ENCODE data around the gene CD38.
"Not testable (repeated sequence)": the region's sequence is repeated elsewhere in the genome, so short reads cannot be mapped to it uniquely, and the experiment has no call there.

CD38 gene

GRCh38 chr4:15778289-15779241 lies at the start of gene CD38:
CD38 (plus strand) TSS chr4:15778328; CDS start chr4:15778415, 87 bp downstream.
- DNase-seq, result peak; percentile 16 to 29

GRCh38 chr4:15729910-15730533 lies 48.1 kb upstream of the CD38 start:
- peak; percentile 19 to 40 for DNase-seq

DNA sequence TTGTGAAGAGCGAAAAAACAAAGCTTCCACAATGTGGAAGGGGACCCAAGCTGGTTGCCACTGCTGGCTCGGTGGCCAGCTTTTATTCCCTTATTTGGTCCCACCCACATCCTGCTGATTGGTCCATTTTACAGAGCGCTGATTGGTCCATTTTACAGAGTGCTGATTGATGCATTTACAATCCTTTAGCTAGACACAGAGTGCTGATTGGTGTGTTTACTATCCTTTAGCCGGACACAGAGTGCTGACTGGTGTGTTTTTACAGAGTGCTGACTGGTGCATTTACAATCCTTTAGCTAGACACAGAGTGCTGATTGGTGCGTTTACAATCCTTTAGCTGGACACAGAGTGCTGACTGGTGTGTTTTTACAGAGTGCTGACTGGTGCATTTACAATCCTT lies 45.1 kb upstream of the CD38 start:
- not testable (repeated sequence) for DNase-seq

DNA sequence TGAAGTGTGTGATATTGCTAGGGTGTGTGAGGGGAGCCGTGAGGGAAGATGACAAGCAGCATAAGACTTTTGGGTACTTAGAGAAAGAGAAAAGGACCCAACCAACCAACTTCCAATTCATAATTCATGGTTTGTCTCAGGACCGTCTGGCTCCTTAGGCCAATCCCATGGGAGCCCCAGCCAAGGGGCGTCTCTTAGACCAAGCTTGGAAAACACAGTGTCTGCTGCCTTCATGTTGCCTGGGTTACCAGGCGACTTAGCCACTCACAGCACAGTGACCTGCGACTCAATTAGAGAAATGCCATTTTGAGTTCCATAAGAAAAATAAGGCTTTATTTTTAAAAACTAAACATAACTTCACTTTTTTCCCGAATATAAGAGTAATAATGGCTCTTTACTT lies 42.6 kb upstream of the CD38 start:
- no peak for DNase-seq

- no peak for DNase-seq
Observed at GRCh38 chr4:15736514-15737050, 41.5 kb upstream of the CD38 start.

GRCh38 chr4:15737255-15737654 lies 40.9 kb upstream of the CD38 start:
- DNase-seq, result no peak

- DNase-seq, result no peak
Observed at GRCh38 chr4:15738877-15739276, 39.3 kb upstream of the CD38 start.

DNA sequence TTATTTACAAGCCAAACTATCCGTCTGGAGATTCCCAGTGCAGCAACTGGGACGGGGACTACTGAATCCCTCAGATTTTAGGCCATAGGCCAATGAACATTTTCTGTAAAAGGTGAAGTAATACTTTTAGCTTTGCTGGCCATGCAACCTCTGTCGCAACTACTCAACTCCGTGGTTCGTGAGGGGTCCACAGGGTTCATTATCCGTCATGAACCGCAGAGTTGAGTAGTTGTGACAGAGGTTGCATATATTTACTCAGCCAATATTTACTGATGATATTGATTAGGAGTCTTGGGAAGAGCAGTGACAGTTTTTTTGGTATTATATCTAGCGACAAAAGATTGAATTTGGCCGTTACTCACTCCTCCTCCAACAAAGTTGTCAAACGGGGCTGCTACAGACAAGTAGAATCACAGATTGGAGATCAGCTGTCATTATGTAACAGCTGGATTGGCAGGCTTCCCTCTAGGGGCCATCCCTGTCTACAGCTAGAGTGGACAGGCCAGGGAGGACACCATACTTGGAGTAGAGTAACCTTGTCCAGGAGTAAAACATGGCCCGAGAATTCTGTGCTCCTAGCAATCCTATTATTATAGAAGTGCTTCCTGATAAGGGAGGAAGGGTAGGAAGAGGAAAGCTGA lies 37.2 kb upstream of the CD38 start:
- DNase-seq, result no peak

- no peak for DNase-seq
Observed at GRCh38 chr4:15742083-15742582, 36.0 kb upstream of the CD38 start.

GRCh38 chr4:15742637-15743036 lies 35.5 kb upstream of the CD38 start:
- DNase-seq, result no peak

DNA sequence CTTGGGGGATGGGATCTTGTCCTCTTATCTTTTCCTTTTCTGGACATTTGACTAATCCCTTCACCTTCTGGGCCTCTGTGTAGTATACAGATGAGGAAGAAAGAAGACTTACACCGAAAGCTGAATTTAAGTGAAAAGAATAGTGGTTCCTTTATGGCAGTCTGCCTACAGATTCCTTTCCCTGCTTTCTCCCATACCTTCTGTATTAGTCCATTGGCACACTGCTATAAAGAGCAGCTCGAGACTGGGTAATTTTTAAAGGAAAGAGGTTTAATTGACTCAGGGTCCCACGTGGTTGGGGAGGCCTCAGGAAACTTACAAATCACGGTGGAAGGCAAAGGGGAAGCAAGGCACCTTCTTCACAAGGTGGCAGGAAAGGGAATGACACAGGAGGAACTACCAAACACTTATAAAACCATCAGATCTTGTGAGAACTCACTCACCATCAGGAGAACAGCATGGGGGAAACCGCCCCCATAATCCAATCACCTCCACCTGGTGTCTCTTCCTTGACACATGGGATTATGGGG lies 34.0 kb upstream of the CD38 start:
- no peak for DNase-seq

- no peak for DNase-seq
Observed at GRCh38 chr4:15746110-15746509, 32.0 kb upstream of the CD38 start.

GRCh38 chr4:15749001-15749400 lies 29.1 kb upstream of the CD38 start:
- no peak for DNase-seq

DNA sequence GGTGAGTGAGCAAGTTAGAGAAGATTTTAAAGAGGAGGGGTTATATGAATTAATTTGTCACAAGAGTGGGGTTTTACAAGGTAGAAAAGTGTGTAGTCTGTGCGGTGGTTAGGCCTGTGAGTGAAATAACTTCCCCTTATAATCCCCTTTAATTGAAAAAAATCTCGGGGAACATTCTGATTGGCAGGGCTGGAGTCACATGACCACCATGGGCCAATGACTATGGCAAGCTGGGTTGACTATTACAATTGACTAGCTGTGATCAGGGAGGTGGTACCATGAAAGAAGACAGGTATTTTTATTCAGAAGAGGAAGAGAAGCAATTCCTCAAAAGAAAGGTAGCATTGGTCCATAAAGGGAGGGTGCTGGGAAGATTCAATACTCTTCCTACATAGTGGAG lies 27.0 kb upstream of the CD38 start:
- no peak for DNase-seq

- no peak for DNase-seq
Observed at GRCh38 chr4:15753081-15753480, 25.0 kb upstream of the CD38 start.

DNA sequence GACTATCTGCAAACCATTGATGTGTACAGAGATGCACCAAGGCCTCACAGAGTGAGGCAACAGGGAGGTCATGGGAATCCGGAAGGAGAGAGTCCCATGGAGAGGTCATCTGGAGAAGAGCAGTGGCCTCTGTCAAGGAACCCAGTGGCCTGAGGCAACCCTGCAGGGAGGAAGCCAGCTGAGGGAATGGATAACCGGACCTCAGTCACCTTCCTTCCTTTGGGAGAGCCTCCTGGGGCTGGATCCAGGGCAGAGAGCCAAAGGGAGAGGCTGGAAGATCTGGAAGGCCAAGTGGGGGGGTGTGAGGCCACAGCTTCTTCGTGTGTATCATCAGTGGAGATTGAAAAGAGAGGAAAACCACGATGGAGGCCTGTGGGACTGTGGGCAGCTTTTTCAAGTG lies 24.3 kb upstream of the CD38 start:
- DNase-seq, result no peak

GRCh38 chr4:15754323-15754722 lies 23.8 kb upstream of the CD38 start:
- no peak for DNase-seq

- DNase-seq, result no peak
Observed at GRCh38 chr4:15755321-15756155, 22.6 kb upstream of the CD38 start.

DNA sequence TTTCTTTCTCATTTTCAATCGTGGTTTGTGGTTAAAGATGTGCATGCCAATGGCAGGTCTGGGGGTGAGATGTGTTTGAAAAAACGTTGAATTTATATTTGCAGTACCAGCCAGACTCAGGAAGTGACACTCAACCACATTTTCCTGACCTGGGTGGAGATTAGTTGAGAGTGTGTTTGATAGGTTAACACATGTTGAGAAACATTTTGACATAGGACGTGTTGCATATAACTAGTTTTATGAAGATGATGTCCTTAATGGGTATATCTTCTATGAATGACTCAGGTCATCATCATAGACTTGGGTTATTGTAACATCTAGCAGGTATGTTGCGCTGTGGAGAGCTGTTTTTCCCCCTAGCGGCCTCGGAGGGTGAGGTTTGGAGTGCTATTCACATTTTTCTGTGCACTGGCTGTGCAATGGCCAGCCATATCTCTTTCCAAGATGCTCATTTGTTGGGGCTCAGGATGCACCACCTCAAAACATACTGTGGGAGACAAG lies 21.7 kb upstream of the CD38 start:
- DNase-seq, result no peak

- DNase-seq, result no peak
Observed at GRCh38 chr4:15757054-15757453, 21.1 kb upstream of the CD38 start.

- DNase-seq, result no peak
Observed at GRCh38 chr4:15758294-15758693, 19.8 kb upstream of the CD38 start.

GRCh38 chr4:15762460-15762859 lies 15.7 kb upstream of the CD38 start:
- DNase-seq, result not testable (repeated sequence)
